GM19328 (cell line): ENCODE measurements around the gene TMEM200B.
"Not testable (repeated sequence)": the region's sequence is repeated elsewhere in the genome, so short reads cannot be mapped to it uniquely, and the experiment has no call there.

Source experiments
- ATAC-seq: cut with Tn5 transposase; IDR thresholded peaks from one replicate; pipeline ENCODE4 v1.9.1; 2021; ENCODE audit warnings: mild to moderate bottlenecking, moderate library complexity; ENCODE audit not compliant: unreplicated experiment

Gene TMEM200B

DNA sequence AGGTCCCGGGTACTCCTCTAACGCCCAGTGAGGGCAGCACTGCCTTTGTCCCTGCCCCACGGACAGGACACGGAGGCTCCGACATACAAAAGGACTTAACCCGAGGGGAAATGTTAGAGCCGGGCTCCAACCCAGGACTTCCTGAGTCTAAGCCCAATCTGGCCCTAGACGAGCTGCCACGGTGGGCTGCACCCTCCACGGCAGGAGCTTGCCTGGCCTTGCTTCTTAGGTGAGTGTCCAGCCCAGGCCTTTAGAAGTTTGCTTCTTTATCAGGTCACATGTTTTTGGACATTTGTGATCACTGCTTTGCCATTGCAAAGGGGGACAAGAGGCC lies 11.0 kb upstream of the TMEM200B start:
- no peak for ATAC-seq

DNA sequence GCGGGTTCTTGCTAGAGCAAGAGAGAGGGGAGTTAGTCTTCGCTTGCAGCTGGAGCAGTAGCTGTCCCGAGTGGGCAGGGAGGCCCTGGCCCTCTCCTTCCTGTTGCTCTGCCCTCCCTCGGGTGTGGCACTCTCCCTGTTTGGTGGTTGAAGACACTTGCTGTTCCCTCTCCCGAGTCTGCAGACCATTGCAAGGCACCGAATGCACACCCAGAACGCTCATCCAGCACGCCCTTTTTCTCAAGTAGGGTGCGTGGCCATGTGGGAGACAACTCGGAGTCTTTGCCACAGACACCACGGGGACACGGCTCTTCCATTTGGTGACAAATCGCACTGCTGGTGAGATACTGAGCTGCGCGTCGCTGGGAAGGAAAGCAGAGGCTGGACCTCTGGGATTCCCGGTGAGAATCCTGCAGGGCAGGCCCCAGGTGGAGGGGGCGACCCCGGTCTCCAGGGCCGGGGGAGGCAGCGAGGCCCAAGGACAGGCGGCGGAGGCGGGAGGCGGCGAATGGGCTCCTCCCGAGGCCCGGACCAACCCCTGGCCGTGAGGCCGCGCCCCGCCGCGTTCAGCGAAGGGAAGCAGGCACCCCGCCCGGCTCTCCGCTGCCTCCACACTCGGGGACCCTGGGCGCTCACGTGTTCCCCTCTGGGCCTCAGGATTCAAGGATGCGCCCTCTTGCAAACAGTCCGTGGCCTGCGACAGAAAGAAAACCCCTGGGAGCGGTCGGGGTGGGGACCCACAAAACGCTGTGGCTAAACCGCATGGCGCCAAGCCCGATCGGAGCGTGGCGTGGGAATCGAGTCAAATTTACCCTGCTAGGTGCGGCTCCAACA lies 10.4 kb upstream of the TMEM200B start:
- no peak for ATAC-seq

DNA sequence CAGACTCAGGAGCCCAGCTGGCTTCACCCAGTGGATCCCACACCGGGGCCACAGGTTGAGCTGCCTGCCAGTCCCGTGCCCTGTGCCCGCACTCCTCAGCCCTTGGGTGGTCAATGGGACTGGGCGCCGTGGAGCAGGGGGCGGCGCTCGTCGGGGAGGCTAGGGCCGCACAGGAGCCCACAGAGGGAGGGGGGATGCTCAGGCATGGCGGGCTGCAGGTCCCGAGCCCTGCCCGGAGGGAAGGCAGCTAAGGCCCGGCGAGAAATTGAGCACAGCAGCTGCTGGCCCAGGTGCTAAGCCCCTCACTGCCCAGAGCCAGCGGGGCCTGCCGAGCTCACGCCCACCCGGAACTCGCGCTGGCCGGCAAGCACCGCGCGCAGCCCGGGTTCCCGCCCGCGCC lies 7.4 kb upstream of the TMEM200B start:
- ATAC-seq: not testable (repeated sequence)

DNA sequence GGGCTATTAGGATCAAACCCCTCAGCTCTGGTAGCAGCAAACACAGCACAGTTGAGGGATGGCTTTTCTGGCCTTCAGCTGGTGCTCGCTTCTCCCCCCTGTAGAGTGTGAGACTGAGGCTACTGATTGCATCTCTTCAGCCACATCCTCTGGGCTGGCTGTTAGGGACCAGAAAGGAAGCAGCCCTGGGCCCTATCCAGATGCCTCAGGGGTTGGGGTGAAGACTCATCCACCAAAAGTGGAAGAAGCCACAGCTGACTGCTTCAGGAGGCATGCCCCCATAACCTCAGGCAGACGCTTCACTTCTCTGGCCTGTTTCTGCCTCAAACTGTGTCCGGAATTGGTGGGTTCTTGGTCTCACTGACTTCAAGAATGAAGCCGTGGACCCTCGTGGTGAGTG lies 6.2 kb upstream of the TMEM200B start:
- no peak for ATAC-seq

DNA sequence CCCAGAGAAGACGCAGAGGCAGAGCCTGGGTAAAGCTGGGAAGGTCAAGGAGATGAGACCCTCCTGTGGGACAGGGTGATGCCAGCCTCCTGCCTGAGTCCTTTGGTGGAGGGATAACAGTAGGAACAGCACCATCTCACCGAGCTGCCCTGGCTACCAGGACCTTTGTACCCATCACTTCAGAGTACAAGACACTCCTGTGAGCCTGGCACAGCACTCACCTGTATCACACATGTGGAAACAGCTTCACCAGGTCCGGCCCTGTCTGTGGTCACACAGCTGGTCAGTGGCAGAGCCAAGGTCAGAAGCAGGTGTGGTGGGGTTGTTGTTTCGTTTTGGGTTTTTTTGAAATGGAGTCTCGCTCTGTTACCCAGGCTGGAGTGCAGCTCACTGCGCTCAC lies 5.0 kb upstream of the TMEM200B start:
- ATAC-seq: no peak

DNA sequence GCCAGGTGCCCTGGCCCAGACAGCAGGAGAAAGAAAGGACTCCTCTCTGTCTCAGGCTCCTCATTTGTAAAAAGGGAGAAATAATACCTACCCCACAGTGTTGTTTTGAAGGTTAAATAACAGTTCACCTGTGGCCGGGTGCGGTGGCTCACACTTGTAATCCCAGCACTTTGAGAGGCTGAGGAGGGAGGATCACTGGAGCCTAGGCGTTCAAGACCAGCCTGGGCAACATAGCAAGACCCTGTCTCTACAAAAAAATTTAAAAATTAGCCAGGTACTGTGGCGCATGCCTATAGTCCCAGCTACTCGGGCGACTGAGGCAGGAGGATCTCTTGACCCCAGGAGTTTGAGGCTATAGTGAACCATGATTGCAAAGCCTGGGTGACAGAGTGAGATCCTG lies 2.5 kb upstream of the TMEM200B start:
- no peak for ATAC-seq

DNA sequence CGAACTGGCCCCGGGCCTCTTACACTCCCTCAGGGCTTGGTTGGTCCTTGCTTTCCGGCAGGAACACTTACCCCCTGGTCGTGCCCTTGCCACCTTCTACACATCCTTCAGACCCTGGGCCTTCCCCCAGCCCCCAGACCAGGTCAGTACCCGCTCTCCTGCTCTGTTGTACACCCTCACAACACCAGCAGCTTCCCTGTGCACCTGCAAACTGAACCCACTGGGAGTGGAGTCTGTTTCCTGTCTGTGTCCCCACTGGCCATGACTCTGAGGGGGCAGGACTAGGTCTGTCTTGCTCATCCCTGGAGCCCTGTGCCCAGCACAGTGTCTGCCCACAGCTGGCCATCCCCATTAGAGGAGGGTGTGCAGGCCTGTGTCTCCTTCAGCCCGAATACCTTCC lies 2.1 kb upstream of the TMEM200B start:
- ATAC-seq: no peak

DNA sequence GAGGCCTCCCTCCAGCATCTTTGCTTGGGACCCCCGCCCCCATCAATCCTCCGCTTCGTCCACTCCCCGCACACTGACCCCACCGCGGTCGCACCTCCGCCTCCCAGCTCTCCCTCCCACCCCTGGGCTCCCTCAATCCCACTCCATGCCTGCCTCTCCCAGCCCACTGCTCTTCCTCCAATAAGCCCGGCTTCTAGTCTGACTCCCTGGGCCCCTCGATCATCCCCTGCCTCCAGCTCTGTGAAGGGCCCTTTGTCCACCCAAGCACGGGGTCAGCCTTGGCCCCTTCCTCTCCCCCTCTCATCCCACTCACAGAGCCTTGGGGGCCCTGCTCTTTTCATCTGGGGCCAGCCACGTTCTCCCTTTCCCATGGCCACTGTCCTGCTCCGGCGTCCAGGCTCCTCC lies 1.5 kb upstream of the TMEM200B start:
- no peak for ATAC-seq

DNA sequence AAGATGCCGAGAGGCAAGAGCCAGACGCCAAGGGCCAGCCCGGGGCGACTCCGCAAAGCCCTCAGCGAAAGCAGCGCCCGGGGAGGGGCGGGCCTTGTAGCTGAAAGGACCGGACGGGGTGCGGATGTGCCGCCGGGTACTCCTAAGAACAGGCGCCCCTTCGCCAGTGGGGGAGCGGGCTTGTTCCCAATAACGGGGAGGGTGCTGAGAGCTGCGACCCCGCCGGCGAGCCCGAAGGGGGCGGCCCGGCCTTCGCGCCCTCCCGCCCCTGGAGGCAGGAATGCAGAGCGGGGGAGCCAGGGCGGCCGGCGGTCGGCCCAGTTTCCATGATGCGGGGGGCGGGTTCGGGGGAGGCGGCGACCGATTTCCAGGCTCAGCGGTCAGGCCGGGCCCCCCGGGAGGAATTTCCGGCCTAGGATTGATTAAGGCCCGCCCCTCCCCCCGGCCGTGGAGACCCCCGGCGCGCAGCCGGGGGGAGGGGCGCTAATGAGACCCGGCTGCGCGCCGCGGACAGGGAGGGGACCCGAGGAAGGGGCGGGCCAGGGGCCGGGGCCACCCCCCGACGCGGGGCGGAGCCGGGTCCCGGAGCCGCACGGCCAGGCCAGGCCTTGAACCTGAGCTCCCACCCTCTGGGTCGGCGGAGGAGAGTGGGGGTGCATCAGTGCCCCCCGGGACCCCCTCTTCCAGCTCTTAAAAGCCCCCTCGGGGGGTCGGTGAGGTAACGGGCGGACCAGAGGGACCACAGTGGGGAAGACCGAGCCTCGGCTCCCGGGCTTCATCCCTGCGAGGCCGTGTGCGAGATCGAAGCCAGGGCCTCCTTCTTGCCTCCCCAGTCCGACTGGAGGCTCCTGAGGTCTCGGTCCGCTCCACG lies 898 bp upstream of the TMEM200B start:
- ATAC-seq: no peak

DNA sequence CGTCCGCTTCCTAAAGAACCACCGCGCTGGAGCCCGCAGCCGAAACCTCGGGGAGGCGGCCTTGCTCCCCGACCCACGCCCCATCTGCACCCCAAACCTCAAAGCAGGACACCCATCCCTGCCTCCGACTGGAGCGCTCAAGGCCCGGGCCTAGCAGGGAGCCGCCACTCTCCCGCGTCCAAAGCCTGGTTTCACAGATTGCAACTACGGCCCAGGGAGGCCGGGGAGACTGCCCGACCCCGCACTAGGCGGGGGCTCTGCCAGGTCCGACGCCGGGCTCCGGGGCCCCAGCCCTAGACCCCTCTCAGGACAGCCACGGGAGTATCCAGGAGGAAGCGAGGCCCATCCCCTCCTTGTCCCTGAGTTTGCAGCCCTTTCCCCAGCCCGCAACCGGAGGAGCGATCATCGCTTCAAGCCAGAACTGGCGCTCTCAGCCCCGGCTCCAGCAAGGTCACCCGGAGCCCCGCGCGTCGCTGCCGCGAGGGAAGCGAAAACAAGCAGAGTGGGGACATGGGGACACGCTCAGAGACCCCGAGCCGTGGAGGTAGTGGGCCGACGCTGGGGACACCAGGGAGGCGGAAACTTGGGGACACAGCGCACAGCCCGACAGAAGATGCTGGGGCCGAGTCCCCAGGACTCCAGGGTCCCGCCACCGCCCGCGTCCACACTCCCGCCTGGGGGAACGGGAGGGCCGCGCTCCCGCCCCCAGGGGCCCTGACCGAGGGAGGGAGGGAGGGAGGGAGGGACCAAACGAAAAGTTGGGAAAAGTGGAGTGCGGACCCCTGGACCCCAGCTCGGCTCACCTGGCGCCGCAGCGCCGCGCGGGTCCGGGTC lies 433 bp downstream of the TMEM200B start:
- no peak for ATAC-seq

DNA sequence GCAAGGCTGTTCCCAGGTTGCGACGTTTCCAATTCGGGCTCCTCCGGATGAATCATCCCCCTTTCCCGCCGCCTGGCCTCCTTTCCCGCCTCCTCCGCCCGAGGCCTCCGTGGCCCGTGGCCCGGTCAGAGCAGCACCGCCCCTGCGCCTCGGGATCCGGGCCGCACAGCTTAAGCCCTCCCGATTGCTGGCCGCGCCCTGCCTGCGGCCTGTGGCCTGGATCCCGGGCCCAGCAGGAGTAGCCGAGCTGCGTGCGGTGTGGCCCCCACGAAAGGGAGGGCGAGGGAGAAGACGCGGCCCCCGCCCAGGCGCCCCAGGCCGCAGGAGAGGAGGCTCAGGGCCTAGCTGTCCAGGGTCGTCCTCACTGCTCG lies 1.0 kb downstream of the TMEM200B start:
- ATAC-seq: no peak

DNA sequence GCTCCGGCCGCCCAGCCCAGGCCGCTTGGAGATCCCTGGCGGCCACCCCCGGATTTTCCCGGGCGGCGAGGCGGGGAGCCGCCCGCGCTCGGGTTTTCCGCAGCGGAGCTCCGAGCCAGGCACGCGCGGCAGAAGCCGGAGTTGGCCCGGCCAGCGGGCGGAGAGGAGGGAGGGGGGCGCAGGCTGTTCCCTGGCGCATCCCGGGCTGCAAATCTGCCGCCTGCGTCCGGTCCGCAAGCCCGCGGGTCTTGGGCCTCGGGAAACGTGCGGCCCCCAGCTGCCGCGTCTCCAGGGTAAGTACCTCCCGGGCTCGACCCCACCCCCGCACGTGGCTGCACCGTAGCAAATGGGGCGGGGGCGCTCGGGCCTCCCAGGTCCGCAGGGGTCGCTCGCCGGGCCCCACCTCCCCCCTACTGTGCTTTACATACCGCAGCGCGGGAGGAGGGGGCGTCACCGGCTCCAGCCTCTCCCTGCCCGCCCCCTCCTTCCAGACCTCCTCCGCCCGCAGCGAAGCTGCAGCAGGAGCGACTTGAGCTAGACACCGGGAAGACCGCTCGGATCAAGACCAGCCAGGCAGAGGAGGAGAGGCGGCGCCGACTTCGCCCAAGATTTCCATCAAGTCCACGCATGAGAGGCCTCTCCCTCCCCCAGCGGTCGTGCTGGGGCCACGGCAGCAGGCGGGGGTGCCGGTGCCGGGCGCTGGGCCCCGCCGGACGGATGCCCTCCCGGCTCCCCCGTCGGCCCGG lies 1.6 kb downstream of the TMEM200B start:
- ATAC-seq: no peak

DNA sequence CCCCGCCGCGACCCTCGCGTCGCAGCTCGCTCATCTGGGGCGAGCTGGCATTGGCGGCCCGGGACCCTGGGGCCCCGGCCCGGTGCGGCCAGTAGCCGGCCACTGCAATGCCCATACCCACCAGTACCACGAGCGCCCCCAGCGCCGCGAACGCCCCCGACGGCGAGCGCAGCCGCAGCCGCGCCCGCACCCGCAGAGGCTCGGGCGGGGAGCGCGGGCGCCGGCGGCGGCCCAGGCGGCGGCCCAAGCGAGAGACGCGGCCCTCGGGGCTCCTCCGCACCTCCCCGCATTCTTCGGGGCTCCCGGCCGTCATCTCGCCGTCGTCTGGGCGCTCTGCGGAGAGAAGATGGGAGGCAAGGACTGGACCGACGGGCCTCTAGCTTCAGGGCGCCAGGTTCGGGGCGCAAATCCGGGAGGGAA lies 2.2 kb downstream of the TMEM200B start:
- ATAC-seq: no peak

DNA sequence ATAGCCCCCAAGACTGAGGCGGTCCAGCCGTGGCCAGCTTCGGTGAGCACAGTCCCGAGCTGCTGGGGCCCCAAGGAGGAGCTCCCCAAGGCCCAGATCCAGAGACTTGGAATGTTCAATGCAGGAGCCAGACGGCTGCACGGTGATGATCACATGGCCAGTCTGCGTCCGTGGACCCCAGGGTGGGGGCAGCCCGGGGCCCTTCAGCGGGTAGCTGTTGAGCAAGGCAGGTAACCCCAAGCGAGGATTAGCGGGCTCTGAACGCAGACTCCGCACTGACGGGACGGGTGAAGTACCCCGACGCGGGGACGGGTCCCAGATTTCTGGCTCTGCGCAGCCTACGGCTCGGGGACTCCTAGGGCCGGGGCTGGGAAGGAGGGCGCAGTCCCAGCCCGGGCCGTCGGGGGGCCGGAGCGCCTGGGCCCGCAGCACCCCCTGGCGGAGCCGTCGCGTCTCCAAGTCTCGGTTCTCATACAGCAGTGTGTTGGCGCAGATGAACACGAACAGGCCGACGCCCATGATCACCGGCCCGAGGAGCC lies 2.7 kb downstream of the TMEM200B start:
- ATAC-seq: no peak

DNA sequence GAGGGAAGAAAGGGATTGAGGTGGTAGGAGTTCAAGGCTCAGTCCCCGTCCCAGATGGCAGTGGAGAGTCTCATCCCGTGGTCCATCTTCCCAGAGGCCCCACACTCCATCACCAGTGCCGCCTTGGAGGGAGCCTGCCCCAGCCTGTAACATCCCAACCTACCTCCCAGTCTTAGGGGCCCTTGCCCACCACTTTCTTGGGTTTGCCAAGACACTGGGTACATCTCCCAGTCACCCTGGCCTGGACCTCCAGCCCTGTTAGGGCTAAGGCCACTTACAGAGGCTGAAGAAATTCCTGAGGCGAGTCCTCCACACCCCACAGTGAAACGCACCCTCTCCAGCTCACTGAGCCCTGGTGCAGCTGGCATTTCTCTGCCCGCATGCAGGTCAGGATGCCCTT lies 3.3 kb downstream of the TMEM200B start:
- ATAC-seq: no peak

DNA sequence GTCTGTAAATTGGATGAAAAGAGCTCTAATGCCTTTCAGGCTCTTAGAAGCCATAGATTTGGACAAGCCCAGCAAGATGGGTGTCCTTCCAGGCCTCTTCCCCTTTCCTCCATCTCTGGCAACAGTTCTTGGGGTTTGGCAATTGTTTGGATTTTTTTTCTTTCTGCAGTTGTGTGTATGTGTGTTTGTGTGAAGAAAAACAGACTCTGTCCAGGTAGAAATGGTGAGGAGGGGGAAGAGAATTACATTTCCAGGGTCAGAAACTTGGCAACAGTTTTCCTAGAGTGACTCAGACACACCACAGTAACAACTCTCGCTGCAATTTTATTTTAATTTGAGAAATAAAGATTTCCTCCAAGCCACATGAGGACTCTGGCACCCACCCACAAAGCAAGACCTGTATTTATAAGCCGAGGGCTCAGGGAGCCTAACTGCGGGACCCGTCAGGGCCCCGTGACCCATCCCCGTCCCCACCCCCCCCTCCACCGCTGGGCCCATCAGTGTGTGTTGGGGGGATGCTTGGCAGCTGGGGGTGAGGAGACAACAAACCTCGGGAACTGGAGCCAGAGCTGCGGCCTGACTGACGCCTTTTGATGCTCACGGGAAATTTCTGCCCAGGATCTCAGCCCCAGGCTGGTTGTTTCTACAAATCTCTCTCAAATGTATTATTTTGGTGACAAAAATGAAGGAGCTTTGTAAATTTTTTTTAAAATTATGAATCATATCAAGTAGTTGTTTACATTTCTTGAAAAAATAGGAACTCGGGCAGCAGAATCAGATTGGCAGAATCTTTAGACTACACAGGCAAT lies 4.4 kb downstream of the TMEM200B start:
- no peak for ATAC-seq

DNA sequence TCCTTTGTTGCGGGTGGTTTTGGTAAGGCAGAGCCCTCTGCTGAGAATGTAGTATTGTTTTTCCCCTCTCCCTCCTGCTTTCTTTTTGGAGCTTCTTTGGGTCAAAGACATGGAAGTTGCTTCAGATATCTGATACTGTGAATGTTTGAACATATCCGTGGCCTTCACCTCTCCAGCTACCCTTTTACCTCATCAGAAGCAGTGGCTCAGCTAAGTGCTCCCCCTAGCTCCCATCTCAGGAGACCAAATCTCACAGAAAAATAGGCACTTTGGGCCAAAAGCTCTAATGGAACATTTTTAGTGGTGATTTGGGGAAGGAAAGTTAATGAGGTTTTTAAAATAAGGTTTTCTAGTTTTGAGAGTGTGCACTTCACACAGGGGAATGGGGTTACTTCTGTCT lies 6.3 kb downstream of the TMEM200B start:
- ATAC-seq: no peak

DNA sequence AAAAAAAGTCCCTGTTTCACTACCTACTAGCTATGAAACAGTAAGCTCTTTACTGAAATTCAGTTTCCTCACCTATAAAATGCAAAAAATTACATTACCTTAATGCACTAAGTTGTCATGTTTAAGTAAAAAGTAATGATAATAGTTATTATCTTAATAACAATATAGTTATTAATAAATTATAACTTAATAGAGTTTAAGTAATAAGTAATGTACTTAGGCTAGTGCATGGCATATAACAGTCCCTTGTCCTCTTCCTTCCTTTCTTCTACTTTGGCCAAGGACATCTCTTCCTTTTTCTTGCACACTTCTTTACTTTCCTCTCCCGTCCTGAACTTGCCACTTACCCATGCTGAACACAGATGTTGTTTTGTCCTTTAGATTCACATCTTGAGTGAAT lies 9.0 kb downstream of the TMEM200B start:
- ATAC-seq: no peak

DNA sequence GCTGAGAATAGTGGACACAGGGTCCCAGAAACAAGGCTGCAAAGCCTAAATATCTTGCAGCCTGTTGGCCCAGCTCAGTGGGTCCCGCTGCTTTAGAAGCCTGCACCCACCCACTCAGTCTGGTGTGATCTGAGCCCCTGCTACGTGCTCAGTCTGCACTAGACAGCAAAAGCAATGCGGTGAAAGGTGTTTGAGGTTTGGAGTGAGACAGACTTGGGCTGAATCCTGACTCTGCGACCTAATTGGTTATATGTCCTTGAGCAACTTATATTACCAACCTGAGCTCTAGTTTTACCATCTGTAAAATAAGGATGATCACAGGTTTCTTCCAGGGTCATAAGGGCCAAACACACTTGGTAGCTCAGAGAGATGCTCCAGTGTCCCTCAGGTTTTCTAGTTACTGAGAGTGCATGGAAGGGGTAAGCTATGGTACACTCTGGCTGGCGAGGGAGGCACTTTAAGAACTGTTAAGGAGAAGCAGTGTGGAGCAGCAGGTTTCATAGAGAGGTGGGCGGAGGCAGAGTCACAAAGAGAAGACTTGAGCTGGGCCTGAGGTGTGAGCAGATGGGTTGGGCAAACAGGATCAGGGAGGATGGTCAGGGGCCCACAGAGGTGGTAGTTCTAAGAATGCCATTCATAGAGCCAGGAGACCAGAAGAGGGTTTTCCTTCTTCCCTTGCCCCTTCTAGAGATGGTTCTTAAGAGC lies 10.1 kb downstream of the TMEM200B start:
- no peak for ATAC-seq
